ENCODE data around the gene SLC17A3.

DNA sequence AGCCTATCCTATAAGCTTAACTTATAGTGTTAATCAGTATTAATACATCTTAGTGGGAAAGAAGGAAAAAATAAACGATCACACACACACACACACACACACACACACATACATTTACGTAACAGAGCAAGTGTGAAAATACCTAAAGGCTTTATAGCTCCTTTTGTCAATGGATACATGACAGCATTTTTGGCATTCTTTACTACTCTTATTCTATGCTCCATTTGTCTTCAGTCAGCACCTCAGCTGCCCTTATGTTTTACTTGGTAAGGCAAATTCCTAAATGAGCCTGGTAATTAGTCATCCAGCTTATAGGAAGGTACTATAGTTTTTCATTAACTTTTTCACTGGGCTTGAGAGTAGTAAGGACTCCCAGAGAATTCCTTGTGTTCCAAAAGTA is 25.1 kb upstream of the SLC17A3 start:
- TF ChIP-seq POLR2A (IDR thresholded peaks at IDR 0.05; ENCODE audit: low read depth, low read length) (no peak), POLR2AphosphoS5 (IDR thresholded peaks at IDR 0.05; ENCODE audit: insufficient read depth, low read depth, low read length) (no peak)
- TF ChIP-seq, protein P1, sequence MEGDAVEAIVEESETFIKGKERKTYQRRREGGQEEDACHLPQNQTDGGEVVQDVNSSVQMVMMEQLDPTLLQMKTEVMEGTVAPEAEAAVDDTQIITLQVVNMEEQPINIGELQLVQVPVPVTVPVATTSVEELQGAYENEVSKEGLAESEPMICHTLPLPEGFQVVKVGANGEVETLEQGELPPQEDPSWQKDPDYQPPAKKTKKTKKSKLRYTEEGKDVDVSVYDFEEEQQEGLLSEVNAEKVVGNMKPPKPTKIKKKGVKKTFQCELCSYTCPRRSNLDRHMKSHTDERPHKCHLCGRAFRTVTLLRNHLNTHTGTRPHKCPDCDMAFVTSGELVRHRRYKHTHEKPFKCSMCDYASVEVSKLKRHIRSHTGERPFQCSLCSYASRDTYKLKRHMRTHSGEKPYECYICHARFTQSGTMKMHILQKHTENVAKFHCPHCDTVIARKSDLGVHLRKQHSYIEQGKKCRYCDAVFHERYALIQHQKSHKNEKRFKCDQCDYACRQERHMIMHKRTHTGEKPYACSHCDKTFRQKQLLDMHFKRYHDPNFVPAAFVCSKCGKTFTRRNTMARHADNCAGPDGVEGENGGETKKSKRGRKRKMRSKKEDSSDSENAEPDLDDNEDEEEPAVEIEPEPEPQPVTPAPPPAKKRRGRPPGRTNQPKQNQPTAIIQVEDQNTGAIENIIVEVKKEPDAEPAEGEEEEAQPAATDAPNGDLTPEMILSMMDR (IDR thresholded peaks at IDR 0.05; ENCODE audit: extremely low read depth in 1 of 2, insufficient read depth in 1 of 2, low read depth in 1 of 2, low read length in 2 of 2), result no peak
